GM19099 (cell line): ENCODE results near the gene LENG8.

Source experiments
- POLR2A ChIP-seq: IDR thresholded peaks from 3 replicates; pipeline ENCODE4 v1.6.1; 2011; ENCODE audit warnings: low read depth; ENCODE audit not compliant: insufficient read length; ENCODE audit errors: extremely low read depth

The LENG8 gene

GRCh38 chr19:54418930-54419800 is 29.8 kb upstream of the LENG8 start:
- TF ChIP-seq POLR2A, result no peak

DNA sequence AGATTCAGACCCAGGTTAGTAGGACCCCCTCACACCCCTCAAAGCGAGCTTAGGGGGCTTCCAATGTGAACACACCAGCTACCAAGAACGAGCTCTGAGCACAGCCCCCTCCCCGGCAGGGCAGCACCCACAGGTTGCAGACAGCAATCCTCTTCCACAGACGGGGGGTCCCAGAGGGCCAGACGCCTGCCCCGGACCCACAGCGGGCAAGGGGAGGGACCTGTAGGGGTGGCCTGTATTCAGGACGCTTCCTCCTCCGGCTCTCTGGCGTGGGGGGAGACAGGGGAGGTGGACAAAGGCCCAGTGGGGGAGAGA is 29.0 kb upstream of the LENG8 start:
- TF ChIP-seq POLR2A, result no peak

GRCh38 chr19:54420383-54421168 is 28.4 kb upstream of the LENG8 start:
- no peak for TF ChIP-seq POLR2A

DNA sequence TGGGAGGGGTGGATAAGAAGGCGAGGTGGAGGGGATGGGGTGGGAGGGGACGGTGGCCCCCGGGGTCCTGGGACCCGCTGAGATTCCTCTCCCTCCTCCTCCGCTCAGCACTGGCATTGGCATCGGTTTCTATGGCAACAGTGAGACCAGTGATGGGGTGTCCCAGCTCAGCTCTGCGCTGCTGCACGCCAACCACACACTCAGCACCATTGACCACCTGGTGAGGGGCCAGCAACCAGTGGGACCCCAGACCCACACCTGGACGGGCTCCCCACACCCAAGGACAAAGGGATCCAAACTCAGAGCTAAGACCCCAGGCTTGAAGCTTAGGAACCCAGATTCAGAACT is 27.9 kb upstream of the LENG8 start:
- TF ChIP-seq POLR2A, result no peak

GRCh38 chr19:54421521-54421920 is 27.5 kb upstream of the LENG8 start:
- TF ChIP-seq POLR2A, result no peak

DNA sequence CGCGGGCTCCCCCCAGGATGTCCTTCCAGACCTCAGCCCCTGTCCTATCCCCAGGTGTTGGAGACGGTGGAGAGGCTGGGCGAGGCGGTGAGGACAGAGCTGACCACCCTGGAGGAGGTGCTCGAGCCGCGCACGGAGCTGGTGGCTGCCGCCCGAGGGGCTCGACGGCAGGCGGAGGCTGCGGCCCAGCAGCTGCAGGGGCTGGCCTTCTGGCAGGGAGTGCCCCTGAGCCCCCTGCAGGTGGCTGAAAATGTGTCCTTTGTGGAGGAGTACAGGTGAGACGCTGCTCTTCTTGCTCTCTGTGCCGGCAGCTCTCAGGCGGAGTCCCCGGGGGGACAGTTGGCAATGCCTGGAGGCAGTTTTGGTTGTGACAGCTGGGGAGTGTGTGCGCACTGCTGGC is 26.9 kb upstream of the LENG8 start:
- no peak for TF ChIP-seq POLR2A

GRCh38 chr19:54424201-54424600 is 24.8 kb upstream of the LENG8 start:
- no peak for TF ChIP-seq POLR2A

GRCh38 chr19:54424660-54425381 is 24.2 kb upstream of the LENG8 start:
- no peak for TF ChIP-seq POLR2A

DNA sequence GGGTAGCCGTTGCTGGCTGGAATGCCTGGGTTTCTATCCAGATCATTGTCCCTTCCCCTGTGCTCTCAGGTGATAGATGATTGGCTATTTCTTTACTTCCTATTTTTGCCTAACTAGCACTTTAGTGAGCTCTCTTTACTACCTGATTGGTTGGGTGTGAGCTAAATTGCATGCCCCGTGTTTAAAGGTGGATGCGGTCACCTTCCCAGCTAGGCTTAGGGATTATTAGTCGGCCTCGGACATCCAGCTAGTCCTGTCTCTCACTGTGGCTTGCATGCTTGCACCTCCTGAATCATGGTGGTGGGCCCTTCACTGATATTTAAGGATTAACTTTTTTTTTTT is 23.6 kb upstream of the LENG8 start:
- no peak for TF ChIP-seq POLR2A

DNA sequence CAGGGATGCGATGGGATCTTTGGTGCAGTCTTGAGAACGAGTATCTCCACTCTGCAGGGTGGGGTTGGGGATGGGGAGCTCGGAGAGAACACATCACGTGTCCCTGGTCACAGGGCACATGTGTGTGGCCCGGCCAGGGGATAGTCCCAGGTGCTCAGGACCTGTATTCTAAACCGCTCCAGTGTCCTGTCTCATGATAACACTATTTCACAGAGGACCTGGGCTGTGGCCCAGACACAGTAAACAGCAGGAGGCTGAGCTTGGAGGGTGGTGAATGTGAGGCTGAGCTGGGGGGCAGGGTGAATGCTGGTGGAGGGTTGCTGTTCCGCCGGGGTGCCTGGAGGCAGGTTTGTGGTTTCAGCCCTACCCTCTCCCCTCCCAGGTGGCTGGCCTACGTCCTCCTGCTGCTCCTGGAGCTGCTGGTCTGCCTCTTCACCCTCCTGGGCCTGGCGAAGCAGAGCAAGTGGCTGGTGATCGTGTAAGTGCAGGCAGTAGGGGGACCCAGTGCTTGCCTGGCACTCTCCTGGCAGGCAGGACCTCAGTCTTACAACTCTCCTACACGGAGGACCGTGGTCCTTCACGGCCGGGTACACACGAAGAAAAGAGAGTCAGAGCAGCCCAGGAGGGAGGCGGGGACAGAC is 22.6 kb upstream of the LENG8 start:
- no peak for TF ChIP-seq POLR2A

DNA sequence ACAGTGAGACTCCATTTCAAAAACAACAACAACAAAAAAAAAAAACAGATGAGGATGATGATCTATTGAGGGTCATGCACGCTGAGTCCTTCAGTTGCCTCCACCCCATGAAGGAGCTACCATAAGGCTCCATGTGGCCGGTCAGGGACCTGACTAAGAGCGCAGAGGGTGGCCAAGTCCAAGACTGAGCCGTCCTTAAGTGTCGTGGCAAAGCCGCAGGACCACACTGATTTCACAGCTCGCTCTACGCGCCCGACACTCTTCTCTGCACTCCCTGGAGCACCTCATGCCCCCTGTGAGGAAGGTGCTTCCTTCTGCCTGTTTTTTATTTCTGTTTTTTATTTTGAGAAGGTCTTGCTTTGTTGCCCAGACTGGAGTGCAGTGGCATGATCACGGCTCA is 21.4 kb upstream of the LENG8 start:
- no peak for TF ChIP-seq POLR2A

DNA sequence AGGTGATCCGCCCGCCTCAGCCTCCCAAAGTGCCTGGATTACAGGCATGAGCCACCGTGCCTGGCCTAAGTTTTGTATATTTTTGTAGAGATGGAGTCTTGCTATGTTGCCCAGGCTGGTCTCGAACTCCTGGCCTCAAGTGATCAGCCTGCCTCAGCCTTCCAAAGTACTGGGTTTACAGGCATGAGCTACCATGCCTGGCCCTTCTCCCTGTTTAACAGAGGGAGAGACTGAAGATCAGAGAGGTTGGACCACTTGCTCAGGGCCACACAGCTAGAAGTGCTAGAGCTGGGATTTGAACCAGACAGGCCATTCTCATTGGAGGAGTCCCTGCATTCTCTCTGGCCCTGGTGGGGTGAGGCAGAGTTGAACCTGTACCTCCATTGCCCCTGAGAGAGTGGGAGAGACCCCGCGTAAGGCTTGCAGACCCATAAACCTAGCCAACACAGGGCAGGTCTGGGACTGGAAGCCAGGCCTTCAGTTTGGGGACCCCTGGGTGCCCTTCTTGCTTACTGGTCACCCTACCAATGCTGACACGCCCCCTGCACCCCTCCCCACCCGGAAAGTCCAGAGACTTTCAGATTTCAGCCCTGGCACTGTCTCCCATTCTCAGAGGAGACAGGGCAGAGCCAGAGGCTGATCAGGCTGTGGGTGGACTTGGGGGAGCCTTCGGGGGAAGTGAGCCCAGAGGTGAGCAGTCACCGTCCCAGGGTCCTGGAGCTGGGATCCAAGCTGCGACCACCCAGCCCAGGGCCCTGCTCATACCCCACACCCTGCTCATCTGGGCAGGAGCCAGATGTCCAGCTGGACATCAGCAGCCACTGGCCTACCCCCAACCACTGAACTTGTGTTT is 20.4 kb upstream of the LENG8 start:
- no peak for TF ChIP-seq POLR2A

- no peak for TF ChIP-seq POLR2A
These were observed 19.9 kb upstream of the LENG8 start for GRCh38 chr19:54429176-54429495.

DNA sequence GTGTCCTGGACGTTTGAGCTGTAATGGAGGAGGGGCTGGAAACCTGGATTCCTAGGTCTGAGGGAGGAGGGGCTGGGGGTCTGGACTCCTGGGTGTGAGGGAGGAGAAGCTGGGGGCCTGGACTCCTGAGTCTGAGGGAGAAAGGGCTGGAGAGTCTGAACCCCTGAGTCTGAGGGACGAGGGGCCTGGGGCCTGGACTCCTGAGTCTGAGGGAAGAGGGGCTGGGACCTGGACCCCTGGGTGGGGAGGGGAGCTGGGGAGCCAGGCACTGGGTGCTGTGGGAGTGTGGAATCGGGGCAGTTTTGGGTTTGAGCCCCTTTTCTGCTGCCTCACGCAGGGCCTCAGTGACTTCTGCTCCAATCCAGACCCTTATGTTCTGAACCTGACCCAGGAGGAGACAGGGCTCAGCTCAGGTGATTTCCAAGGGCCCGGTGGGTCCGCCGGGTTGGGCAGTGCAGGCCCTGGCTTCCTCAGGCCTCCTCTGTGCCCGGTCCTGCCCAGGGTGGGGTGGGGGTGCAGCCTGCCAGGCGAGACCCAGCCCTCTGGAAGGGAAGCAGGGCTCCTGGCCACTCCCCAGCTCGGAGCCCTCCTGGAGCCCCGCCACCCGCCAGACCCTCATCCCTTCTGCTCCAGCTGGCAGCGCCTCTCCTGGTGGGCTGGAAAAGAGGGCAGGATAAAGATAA is 19.3 kb upstream of the LENG8 start:
- TF ChIP-seq POLR2A, result no peak
